H1 (cell line): ENCODE results near the gene LRRC4C. TPM values are rescaled to one million over a fixed set of nuclear protein-coding genes. Genes with fewer than 3 reads are reported as not detected.

ENCODE experiments used
- RAD21 ChIP-seq, 2 experiments: IDR thresholded peaks in 1 of 2; conservative IDR thresholded peaks in 1 of 2; 2 replicates each; pipeline ENCODE4 v1.6.1; 2011; ENCODE audit warnings: low read depth in 2 of 2, low read length in 2 of 2, improper control_type of control experiment in 1 of 2, inconsistent platforms in 1 of 2, mild to moderate bottlenecking in 1 of 2, moderate library complexity in 1 of 2
- SAP30 ChIP-seq: fragments of 300-600 bp; sonication (generic); IDR thresholded peaks from 2 replicates; pipeline ENCODE4 v1.7.1; 2012; ENCODE audit warnings: low read length, moderate library complexity, mild to moderate bottlenecking, inconsistent platforms; ENCODE audit not compliant: insufficient read depth, insufficient replicate concordance
- polyA plus RNA-seq, 7 experiments: library from polyadenylated mRNA; depleted of rRNA in 3 of 7; stranded (reverse) in 5 of 7; unstranded in 2 of 7; fragments of >200 nt in 5 of 7; fragments of 200-250 nt in 2 of 7; gene quantifications; 1 replicate in 5 of 7; 2 replicates in 1 of 7; 4 replicates in 1 of 7; pipeline versions ENCODE4 v1.2.1 to v1.2.3, GENCODE V29; 2011 to 2013; ENCODE audit warnings: missing spikeins in 2 of 7, mixed read lengths in 2 of 7
- total RNA-seq: library from RNA; stranded (reverse); fragmentation: NEBNext Ultra II Directional; extraction: Animal tissue kit (Norgen Biotek cat#: 25700); gene quantifications from 2 replicates; pipeline ENCODE4 v1.2.1, GENCODE V29; 2021

Gene LRRC4C
- total and polyA plus RNA-seq, 2 of the 8 experiments (the other 6 are each of a cell fraction or from before 2014, with no cell fraction given), result 0.23 to 2.2 TPM

- TF ChIP-seq RAD21 (IDR thresholded peaks at IDR 0.05 in 1 of 2, conservative IDR thresholded peaks at IDR 0.05 in 1 of 2; ENCODE audit: low read depth in 2 of 2, low read length in 2 of 2) (no peak), SAP30 (no peak)
These were observed 582.2 kb downstream of the LRRC4C start (continued) for GRCh38 chr11:40877256-40877655.
